Neural crest cell (in vitro differentiated cells): ENCODE results near the gene SGTA. TPM values are rescaled to one million over a fixed set of nuclear protein-coding genes. Genes with fewer than 3 reads are reported as not detected.

Source experiments
- DNase-seq: peaks from one replicate; pipeline ENCODE4 v3.0.0; 2021; ENCODE audit warnings: low read depth, mixed read lengths, low spot score
- H3K27ac Mint-ChIP-seq: one replicate; pipeline ENCODE4 v1.8.0; 2021; ENCODE audit warnings: mild to moderate bottlenecking, mixed read lengths; ENCODE audit not compliant: unreplicated experiment
- H3K27me3 Mint-ChIP-seq: 2 replicates; pipeline ENCODE4 v1.8.0; 2021; ENCODE audit warnings: low read depth, mild to moderate bottlenecking, mixed read lengths
- H3K36me3 Mint-ChIP-seq: 2 replicates; pipeline ENCODE4 v1.8.0; 2021; ENCODE audit warnings: low read depth, mild to moderate bottlenecking, mixed read lengths
- H3K4me1 Mint-ChIP-seq: 2 replicates; pipeline ENCODE4 v1.8.0; 2021; ENCODE audit warnings: mixed read lengths
- H3K4me3 Mint-ChIP-seq: one replicate; pipeline ENCODE4 v1.8.0; 2021; ENCODE audit warnings: mild to moderate bottlenecking, mixed read lengths
- H3K9me3 Mint-ChIP-seq: 2 replicates; pipeline ENCODE4 v1.8.0; 2021; ENCODE audit warnings: mixed read lengths
- CTCF ChIP-seq: fragments of 200-600 bp; sonication (generic); conservative IDR thresholded peaks from 2 replicates; pipeline ENCODE4 v1.5.0; 2021; ENCODE audit warnings: antibody characterized with exemption, mild to moderate bottlenecking
- total RNA-seq: library from RNA; stranded (reverse); gene quantifications from 2 replicates; pipeline ENCODE4 v1.2.1, GENCODE V29; 2021

Gene SGTA
- total RNA-seq, 1 donor from 2014 or later: 89.9 TPM

DNA sequence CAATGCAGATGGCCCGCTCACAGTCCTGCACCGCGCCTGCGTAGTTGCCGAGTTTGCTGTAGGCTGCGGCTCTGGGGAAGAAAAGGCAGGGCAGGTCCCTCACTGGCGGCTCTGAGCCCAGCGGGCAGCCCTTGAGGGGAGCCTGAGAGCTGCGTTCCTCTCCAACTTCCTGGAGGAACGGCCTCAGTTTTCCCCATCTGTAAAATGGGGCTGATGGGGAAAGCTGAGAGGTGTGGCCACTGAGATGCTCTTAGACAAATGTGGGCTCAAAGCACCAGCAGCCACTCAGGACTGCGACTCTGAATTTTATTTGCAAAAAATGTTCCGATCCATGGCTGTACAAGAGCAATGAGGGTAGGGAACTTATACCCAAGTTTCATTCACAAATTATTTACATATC is 19.4 kb downstream of the SGTA start:
- Mint-ChIP-seq H3K36me3 (peaks cover 5% of the 10 kb centered on the region), H3K9me3 (no peaks in the 10 kb centered on the region), H3K4me1 (no peaks in the 10 kb centered on the region), H3K4me3 (no peak overlapping the region), H3K27ac (no peak overlapping the region), H3K27me3 (no peaks in the 10 kb centered on the region)
- no peak for DNase-seq
- no peak for TF ChIP-seq CTCF

DNA sequence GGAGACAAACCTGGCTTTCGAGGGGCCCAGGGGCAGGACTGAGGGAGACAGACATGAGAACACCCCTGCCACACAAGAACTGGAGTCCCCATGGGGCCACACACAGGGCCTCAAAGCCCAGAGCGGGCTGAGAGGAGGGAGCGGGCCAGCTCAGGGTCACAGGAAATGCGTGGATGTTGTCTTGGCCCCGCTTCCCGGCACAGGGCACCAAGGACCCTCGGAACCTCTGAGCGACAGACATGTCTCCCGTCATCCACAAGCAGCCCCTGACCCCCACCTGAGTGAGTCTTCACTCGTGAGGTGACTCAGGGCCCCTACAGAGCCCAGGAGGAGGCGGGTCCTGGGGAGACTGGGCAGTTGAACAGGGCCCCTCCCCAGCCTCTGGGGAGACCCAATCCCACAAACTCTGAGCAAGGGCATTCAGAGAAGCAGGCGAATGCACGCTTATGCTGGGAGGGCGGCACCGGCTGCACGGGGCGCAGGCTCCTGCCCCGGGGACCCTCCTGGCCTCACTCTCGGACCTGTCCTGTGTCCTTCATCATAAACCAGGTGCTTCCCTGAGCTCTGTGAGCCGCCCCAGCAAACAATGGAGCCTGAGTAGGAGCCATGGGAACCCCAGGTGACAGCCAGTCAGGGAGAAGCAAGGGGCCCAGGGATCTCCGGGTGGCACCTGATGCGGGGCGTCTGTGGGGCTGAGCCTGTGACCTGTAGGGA is 20.1 kb downstream of the SGTA start:
- Mint-ChIP-seq H3K9me3 (no peaks in the 10 kb centered on the region), H3K36me3 (peaks cover 8% of the 10 kb centered on the region), H3K4me3 (no peak overlapping the region), H3K27me3 (no peaks in the 10 kb centered on the region), H3K4me1 (no peaks in the 10 kb centered on the region), H3K27ac (no peak overlapping the region)
- TF ChIP-seq CTCF: no peak
- DNase-seq: no peak

DNA sequence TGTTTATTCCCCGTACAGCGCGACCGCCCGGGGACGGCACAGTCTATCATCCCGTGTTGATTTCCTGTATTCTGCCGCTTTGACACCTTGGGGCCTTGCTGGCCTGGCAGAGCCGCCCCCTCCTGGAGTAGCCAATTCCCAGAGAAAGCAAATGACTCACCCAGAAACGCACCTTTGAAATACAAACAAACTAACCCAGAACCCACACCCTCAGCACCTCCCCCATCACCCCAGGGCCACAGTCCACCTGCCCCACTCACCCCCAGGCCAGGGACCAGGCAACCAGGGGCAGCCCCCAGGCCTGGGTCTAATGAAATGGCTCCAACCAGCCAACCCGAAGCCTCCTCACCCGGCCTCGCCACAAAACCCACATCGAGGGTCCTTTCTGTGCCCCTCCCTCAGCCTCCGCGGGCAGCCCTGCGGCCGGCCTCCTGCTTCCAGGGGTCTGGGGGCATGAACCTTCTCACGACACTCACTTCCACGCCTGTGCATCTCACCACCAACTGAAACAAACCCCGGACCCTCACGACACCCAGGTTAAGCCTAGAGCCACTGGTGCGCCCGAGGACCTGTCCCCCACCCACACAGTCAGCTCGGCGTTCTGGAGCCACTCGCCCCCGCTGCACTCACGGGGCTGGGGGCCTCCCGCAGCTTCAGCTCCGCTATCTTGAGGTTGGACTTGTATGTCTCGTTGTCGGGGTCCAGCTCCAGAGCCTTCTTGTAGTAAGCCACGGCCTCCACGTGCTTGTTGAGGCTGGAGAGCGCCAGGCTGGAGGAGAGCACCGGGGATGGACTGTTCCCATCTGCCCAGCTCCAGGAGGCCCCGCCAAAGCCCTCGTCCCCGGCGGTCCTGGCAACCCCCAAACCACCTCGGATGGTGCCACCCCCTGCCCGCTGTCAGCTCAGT is 20.9 kb downstream of the SGTA start:
- H3K27ac Mint-ChIP-seq: no peak overlapping the region
- no peak for TF ChIP-seq CTCF
- H3K9me3 Mint-ChIP-seq: no peaks in the 10 kb centered on the region
- H3K36me3 Mint-ChIP-seq: peaks cover 8% of the 10 kb centered on the region
- no peak for DNase-seq
- H3K4me1 Mint-ChIP-seq: no peaks in the 10 kb centered on the region
- no peaks in the 10 kb centered on the region for H3K27me3 Mint-ChIP-seq
- H3K4me3 Mint-ChIP-seq: no peak overlapping the region

GRCh38 chr19:2761309-2761677 is 21.8 kb downstream of the SGTA start:
- no peaks in the 10 kb centered on the region for H3K4me1 Mint-ChIP-seq
- no peaks in the 10 kb centered on the region for H3K9me3 Mint-ChIP-seq
- H3K36me3 Mint-ChIP-seq: peaks cover 8% of the 10 kb centered on the region
- no peaks in the 10 kb centered on the region for H3K27me3 Mint-ChIP-seq
- no peak for DNase-seq
- H3K4me3 Mint-ChIP-seq: no peak overlapping the region
- H3K27ac Mint-ChIP-seq: no peak overlapping the region
- no peak for TF ChIP-seq CTCF

DNA sequence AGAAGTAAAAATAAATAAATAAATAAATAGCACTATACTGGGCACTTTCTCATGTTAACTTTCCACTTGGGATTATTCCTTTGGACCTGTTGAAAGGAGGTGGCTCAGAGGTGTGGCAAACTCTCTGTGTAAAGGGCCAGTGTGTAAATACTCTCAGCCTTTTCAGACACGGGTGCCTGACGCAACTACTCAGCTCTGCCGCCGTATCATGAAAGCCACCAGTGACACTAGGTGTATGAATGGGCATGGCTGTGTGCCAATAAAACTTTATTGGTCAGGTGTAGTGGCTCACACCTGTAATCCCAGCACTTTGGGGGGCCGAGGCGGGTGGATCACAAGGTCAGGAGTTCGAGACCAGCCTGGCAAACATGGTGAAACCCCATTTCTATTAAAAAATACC is 23.1 kb downstream of the SGTA start:
- no peak for DNase-seq
- Mint-ChIP-seq H3K27ac (no peak overlapping the region), H3K9me3 (no peaks in the 10 kb centered on the region), H3K36me3 (peaks cover 8% of the 10 kb centered on the region), H3K4me3 (no peak overlapping the region), H3K27me3 (no peaks in the 10 kb centered on the region), H3K4me1 (no peaks in the 10 kb centered on the region)
- TF ChIP-seq CTCF: no peak
